ENCODE results near the gene GDPD1.
"Not testable (repeated sequence)": the region's sequence is repeated elsewhere in the genome, so short reads cannot be mapped to it uniquely, and the experiment has no call there.

The GDPD1 gene

GRCh38 chr17:59254742-59255141, 34.4 kb downstream of the GDPD1 start:
- no peak for DNase-seq

GRCh38 chr17:59257101-59257500, 36.8 kb downstream of the GDPD1 start:
- DNase-seq = peak; percentile 3

- no peak for DNase-seq
Measured at GRCh38 chr17:59260722-59261121, 40.4 kb downstream of the GDPD1 start.

- no peak for DNase-seq
Measured at GRCh38 chr17:59266745-59267144, 46.4 kb downstream of the GDPD1 start.

- no peak for DNase-seq
Measured at GRCh38 chr17:59267776-59268175, 47.5 kb downstream of the GDPD1 start.

GRCh38 chr17:59275618-59276017, 55.3 kb downstream of the GDPD1 start:
- no peak for DNase-seq

GRCh38 chr17:59277031-59277430, 56.7 kb downstream of the GDPD1 start:
- no peak for DNase-seq

- DNase-seq = no peak
Measured at GRCh38 chr17:59278406-59278805, 58.1 kb downstream of the GDPD1 start.

- DNase-seq = no peak
Measured at GRCh38 chr17:59284317-59284716, 64.0 kb downstream of the GDPD1 start.

- DNase-seq = peak; percentile 39
Measured at GRCh38 chr17:59287452-59287851, 67.1 kb downstream of the GDPD1 start.

- DNase-seq = no peak
Measured at GRCh38 chr17:59287891-59288290, 67.6 kb downstream of the GDPD1 start.

- DNase-seq = no peak
Measured at GRCh38 chr17:59289981-59290301, 69.6 kb downstream of the GDPD1 start.

- not testable (repeated sequence) for DNase-seq
Measured at GRCh38 chr17:59290302-59290998, 70.1 kb downstream of the GDPD1 start.

- no peak for DNase-seq
Measured at GRCh38 chr17:59292174-59292523, 71.8 kb downstream of the GDPD1 start.

GRCh38 chr17:59296190-59296589, 75.9 kb downstream of the GDPD1 start:
- no peak for DNase-seq

- no peak for DNase-seq
Measured at GRCh38 chr17:59298521-59298920, 78.2 kb downstream of the GDPD1 start.

GRCh38 chr17:59299400-59300092, 79.2 kb downstream of the GDPD1 start:
- DNase-seq = no peak

- DNase-seq = no peak
Measured at GRCh38 chr17:59300941-59301340, 80.6 kb downstream of the GDPD1 start.

- DNase-seq = no peak
Measured at GRCh38 chr17:59304811-59305210, 84.5 kb downstream of the GDPD1 start.

- DNase-seq = no peak
Measured at GRCh38 chr17:59310263-59310920, 90.1 kb downstream of the GDPD1 start.

- peak; percentile 12 for DNase-seq
Measured at GRCh38 chr17:59311051-59311468, 90.7 kb downstream of the GDPD1 start.

- DNase-seq = not testable (repeated sequence)
Measured at GRCh38 chr17:59311521-59311920, 91.2 kb downstream of the GDPD1 start.

GRCh38 chr17:59315866-59316265, 95.6 kb downstream of the GDPD1 start:
- DNase-seq = no peak
